Activated CD4-positive, alpha-beta T cell treated with anti-CD3 and anti-CD28 coated beads, Interleukin-2, amount 10 ng/mL, durations not matched to agents 7 days and 5 days (primary cell): ENCODE data around the gene ABLIM1. TPM values are rescaled to one million over a fixed set of nuclear protein-coding genes. Genes with fewer than 3 reads are reported as not detected.

ENCODE experiments used
- CTCF ChIA-PET: fragments of 350-600 bp; sonication (Branson Sonifier 250); formaldehyde crosslinking; loops from one replicate; lab custom pipeline; 2021; ENCODE audit warnings: antibody characterized with exemption; lab: Charles Lee
- POLR2A ChIA-PET: fragments of 350-600 bp; sonication (Branson Sonifier 250); formaldehyde crosslinking; loops from one replicate; lab custom pipeline; 2021; ENCODE audit warnings: antibody characterized with exemption; lab: Charles Lee
- DNase-seq: peaks from one replicate; pipeline ENCODE4 v3.0.0-alpha.2; 2020
- H3K27ac Mint-ChIP-seq: one replicate; pipeline ENCODE4 v1.8.0; 2021; ENCODE audit warnings: mild to moderate bottlenecking, moderate library complexity, mixed read lengths
- H3K27me3 Mint-ChIP-seq: one replicate; pipeline ENCODE4 v1.8.0; 2021; ENCODE audit warnings: mixed read lengths
- H3K36me3 Mint-ChIP-seq: one replicate; pipeline ENCODE4 v1.8.0; 2021; ENCODE audit warnings: low read depth, mixed read lengths
- H3K4me1 Mint-ChIP-seq: one replicate; pipeline ENCODE4 v1.8.0; 2021; ENCODE audit warnings: mixed read lengths
- H3K4me3 Mint-ChIP-seq: one replicate; pipeline ENCODE4 v1.8.0; 2021; ENCODE audit warnings: mild to moderate bottlenecking, moderate library complexity, mixed read lengths
- H3K9me3 Mint-ChIP-seq: one replicate; pipeline ENCODE4 v1.8.0; 2021; ENCODE audit warnings: mixed read lengths
- total RNA-seq, 2 experiments: library from RNA; stranded (reverse); gene quantifications; one replicate each; pipeline ENCODE4 v1.2.3, GENCODE V29; 2021

ABLIM1 gene
- total RNA-seq, 2 experiments from 2014 or later: 141 to 161 TPM

GRCh38 chr10:114492351-114493037 is 165.6 kb downstream of the ABLIM1 start:
- Mint-ChIP-seq H3K27me3 (no peaks in the 10 kb centered on the region), H3K36me3 (peaks cover 57% of the 10 kb centered on the region), H3K4me3 (peak overlapping the region; percentile 35), H3K27ac (peak overlapping the region; percentile 74), H3K9me3 (peaks cover 8% of the 10 kb centered on the region), H3K4me1 (peaks cover 80% of the 10 kb centered on the region)
- CTCF ChIA-PET: interaction anchor here (0.9 to 1.3 kb wide), 4 partner anchors 13 to 49 kb away, joined by 3 to 5 read pairs (median 4); no protein-coding TSS in a partner anchor
- POLR2A ChIA-PET: no interaction called here
- DNase-seq: peak; percentile 61

- H3K4me3 Mint-ChIP-seq: no peak overlapping the region
- H3K9me3 Mint-ChIP-seq: peaks cover 8% of the 10 kb centered on the region
- peaks cover 60% of the 10 kb centered on the region for H3K36me3 Mint-ChIP-seq
- peaks cover 81% of the 10 kb centered on the region for H3K4me1 Mint-ChIP-seq
- H3K27me3 Mint-ChIP-seq: no peaks in the 10 kb centered on the region
- CTCF ChIA-PET: interaction anchor here (0.9 to 1.4 kb wide), 5 partner anchors 13 to 50 kb away, joined by 3 to 5 read pairs (median 4); no protein-coding TSS in a partner anchor
- no peak for DNase-seq
- peak overlapping the region; percentile 74 for H3K27ac Mint-ChIP-seq
- POLR2A ChIA-PET: no interaction called here
Observed at GRCh38 chr10:114491933-114492332, 166.1 kb downstream of the ABLIM1 start.

GRCh38 chr10:114491419-114491818 is 166.7 kb downstream of the ABLIM1 start:
- POLR2A ChIA-PET: no interaction called here
- Mint-ChIP-seq H3K27ac (peak overlapping the region; percentile 74), H3K4me1 (peaks cover 76% of the 10 kb centered on the region), H3K9me3 (peaks cover 8% of the 10 kb centered on the region), H3K27me3 (no peaks in the 10 kb centered on the region), H3K36me3 (peaks cover 65% of the 10 kb centered on the region), H3K4me3 (no peak overlapping the region)
- no peak for DNase-seq
- CTCF ChIA-PET: interaction anchor here (0.8 to 1.4 kb wide), 6 partner anchors 8 to 50 kb away, joined by 3 to 5 read pairs (median 4); no protein-coding TSS in a partner anchor

- ChIA-PET POLR2A (no interaction called here), CTCF (interaction anchor here (1.4 kb wide), 1 partner anchor 19 kb away, joined by 3 read pairs; no protein-coding TSS in a partner anchor)
- DNase-seq: no peak
- no peak overlapping the region for H3K4me3 Mint-ChIP-seq
- no peaks in the 10 kb centered on the region for H3K27me3 Mint-ChIP-seq
- peaks cover 6% of the 10 kb centered on the region for H3K9me3 Mint-ChIP-seq
- H3K36me3 Mint-ChIP-seq: peaks cover 67% of the 10 kb centered on the region
- peak overlapping the region; percentile 56 for H3K27ac Mint-ChIP-seq
- H3K4me1 Mint-ChIP-seq: peaks cover 62% of the 10 kb centered on the region
Observed at GRCh38 chr10:114489521-114490310, 168.4 kb downstream of the ABLIM1 start.

DNA sequence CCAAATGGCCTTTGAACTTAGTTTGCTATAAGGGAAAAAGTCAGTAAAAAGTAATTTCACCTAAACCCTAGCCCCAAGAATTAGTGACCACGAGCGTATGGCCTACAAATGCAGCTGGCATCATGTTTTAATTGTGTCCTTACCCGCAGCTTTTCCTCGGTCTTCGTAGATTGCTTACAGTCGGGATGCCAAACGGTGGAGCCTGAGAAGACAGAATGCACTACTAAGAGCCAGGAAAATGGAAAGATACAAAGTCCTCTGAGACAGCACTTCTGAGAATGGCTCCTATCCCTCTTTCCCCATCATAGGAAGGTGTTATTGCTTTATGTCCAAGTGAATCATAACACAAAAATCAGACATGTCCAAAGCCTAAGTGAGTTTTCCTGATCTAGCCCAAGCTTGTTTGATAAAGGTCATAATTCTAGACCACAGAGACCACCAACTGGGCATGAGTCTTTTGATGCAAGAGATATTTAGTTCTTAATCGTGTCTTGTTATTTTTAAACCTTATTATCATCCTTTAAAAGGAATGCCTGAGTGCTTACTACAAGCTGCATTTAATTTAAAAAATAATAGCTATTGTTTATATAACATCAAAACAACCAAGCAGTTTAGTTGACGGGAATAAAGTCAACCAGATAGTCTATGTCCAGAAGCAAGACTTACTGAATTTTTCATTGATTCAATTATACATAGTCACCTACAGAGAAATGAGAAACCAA is 170.1 kb downstream of the ABLIM1 start:
- no peak for DNase-seq
- ChIA-PET CTCF (interaction anchor here (1.0 to 1.3 kb wide), 3 partner anchors 17 to 55 kb away, joined by 3 to 4 read pairs (median 3); no protein-coding TSS in a partner anchor), POLR2A (no interaction called here)
- Mint-ChIP-seq H3K9me3 (peaks cover 6% of the 10 kb centered on the region), H3K4me3 (no peak overlapping the region), H3K27ac (no peak overlapping the region), H3K36me3 (peaks cover 82% of the 10 kb centered on the region), H3K4me1 (peaks cover 46% of the 10 kb centered on the region), H3K27me3 (no peaks in the 10 kb centered on the region)

GRCh38 chr10:114486938-114487814 is 170.9 kb downstream of the ABLIM1 start:
- H3K36me3 Mint-ChIP-seq: peaks cover 79% of the 10 kb centered on the region
- POLR2A ChIA-PET: no interaction called here
- CTCF ChIA-PET: interaction anchor here (1.1 to 1.4 kb wide), 3 partner anchors 14 to 56 kb away, joined by 3 to 4 read pairs (median 3); no protein-coding TSS in a partner anchor
- H3K27ac Mint-ChIP-seq: no peak overlapping the region
- no peaks in the 10 kb centered on the region for H3K27me3 Mint-ChIP-seq
- no peak overlapping the region for H3K4me3 Mint-ChIP-seq
- H3K9me3 Mint-ChIP-seq: peaks cover 2% of the 10 kb centered on the region
- peaks cover 38% of the 10 kb centered on the region for H3K4me1 Mint-ChIP-seq
- no peak for DNase-seq

- ChIA-PET CTCF (interaction anchor here (1.0 to 1.4 kb wide), 2 partner anchors 15 kb away, joined by 3 to 5 read pairs; no protein-coding TSS in a partner anchor), POLR2A (no interaction called here)
- no peak overlapping the region for H3K27ac Mint-ChIP-seq
- H3K36me3 Mint-ChIP-seq: peaks cover 78% of the 10 kb centered on the region
- peaks cover 2% of the 10 kb centered on the region for H3K9me3 Mint-ChIP-seq
- H3K4me3 Mint-ChIP-seq: no peak overlapping the region
- DNase-seq: no peak
- H3K4me1 Mint-ChIP-seq: peaks cover 35% of the 10 kb centered on the region
- no peaks in the 10 kb centered on the region for H3K27me3 Mint-ChIP-seq
Observed at GRCh38 chr10:114485696-114486400, 172.2 kb downstream of the ABLIM1 start.

DNA sequence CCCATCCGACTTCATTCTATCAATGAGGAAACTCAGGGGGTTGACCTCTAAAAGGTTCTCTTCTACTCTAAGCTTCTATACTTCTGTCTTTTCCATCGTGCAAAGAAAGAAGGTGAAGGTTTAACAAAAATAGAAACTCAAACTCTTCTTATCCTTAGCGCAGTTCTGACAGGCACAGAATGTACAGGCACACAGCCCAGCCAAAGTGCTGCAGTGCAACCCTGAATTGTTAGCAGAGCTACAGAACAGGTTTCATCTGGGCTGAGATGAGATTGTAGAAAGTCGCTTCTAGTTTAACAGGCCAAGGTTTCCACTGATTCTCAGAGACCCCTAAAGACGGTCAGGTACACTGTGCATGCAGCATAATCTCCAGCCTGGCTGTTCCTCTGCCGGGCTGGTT is 174.5 kb downstream of the ABLIM1 start:
- DNase-seq: no peak
- ChIA-PET CTCF (no interaction called here), POLR2A (no interaction called here)
- Mint-ChIP-seq H3K27ac (no peak overlapping the region), H3K4me3 (no peak overlapping the region), H3K36me3 (peaks cover 84% of the 10 kb centered on the region), H3K27me3 (no peaks in the 10 kb centered on the region), H3K9me3 (peaks cover 2% of the 10 kb centered on the region), H3K4me1 (peaks cover 31% of the 10 kb centered on the region)

DNA sequence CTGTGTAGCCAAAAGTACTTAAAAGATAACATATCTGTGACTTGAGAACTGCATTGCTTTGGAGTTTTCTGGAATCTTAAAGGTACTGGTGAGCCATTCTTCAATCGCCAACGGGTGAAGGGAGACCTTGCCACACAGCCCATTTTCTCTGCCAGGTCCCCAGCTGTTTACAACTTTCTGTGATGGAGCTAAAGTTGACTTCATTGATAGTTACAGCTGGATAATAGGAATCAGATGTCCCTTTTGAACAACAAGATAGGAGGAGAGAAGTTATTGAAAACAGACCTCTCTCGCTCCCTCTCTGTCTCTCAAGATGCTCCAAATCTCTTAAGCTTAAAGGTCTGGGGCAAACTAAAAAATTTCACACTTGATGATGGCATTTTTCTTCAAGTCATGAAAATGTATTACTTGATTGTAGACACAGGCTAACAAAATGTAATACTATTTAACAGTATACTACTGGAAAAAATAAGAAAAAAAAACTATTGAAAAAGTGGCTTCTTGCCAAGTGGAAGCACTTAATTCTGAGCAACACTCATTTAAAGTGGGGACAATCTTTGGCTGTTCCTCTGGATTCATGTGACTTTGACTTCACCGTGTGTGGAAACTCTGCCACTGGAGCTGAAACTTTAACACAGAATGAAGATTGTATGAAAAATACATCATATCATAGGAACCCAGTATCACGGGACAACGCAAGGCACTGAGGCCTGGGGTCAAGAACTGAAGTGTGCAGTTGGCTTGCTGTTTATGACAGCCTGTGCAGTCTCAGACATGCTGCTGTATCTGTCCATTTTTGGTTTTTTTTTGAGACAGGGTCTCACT is 175.4 kb downstream of the ABLIM1 start:
- POLR2A ChIA-PET: no interaction called here
- no peak overlapping the region for H3K27ac Mint-ChIP-seq
- CTCF ChIA-PET: interaction anchor here (1.1 kb wide), 1 partner anchor 11 kb away, joined by 5 read pairs; no protein-coding TSS in a partner anchor

GRCh38 chr10:114481055-114481454 is 177.0 kb downstream of the ABLIM1 start:
- H3K9me3 Mint-ChIP-seq: peaks cover 2% of the 10 kb centered on the region
- peaks cover 68% of the 10 kb centered on the region for H3K36me3 Mint-ChIP-seq
- no peak for DNase-seq
- H3K27me3 Mint-ChIP-seq: no peaks in the 10 kb centered on the region
- H3K4me3 Mint-ChIP-seq: no peak overlapping the region
- ChIA-PET CTCF (interaction anchor here (1.3 to 2.0 kb wide), 2 partner anchors 9 to 22 kb away, joined by 3 to 5 read pairs; no protein-coding TSS in a partner anchor), POLR2A (no interaction called here)
- peaks cover 29% of the 10 kb centered on the region for H3K4me1 Mint-ChIP-seq
- H3K27ac Mint-ChIP-seq: no peak overlapping the region

More for the DNA sequence above, 175.4 kb downstream of the ABLIM1 start:
- Mint-ChIP-seq H3K27me3 (no peaks in the 10 kb centered on the region), H3K4me1 (peaks cover 25% of the 10 kb centered on the region), H3K36me3 (peaks cover 80% of the 10 kb centered on the region), H3K4me3 (no peak overlapping the region), H3K9me3 (peaks cover 2% of the 10 kb centered on the region)
- DNase-seq: no peak
